Liver (tissue), 9 donors: Measurements from ENCODE around the gene RIT1. TPM values are rescaled to one million over a fixed set of nuclear protein-coding genes. Genes with fewer than 3 reads are reported as not detected.

Experiments used
- DNase-seq: peaks from one replicate; pipeline ENCODE4 v3.0.0-alpha.2; 2017; ENCODE audit warnings: low spot score
- H3K27ac ChIP-seq, 2 donors: one replicate each; pipeline ENCODE4 v1.7.0; 2013; ENCODE audit warnings: inconsistent platforms in 2 of 2, low read length in 2 of 2, control low read depth in 1 of 2, low read depth in 1 of 2, mild to moderate bottlenecking in 1 of 2
- H3K27me3 ChIP-seq, 4 donors: one replicate each; pipeline versions ENCODE4 v1.6.1 to v1.7.0; 2013; ENCODE audit warnings: low read length in 3 of 4, inconsistent platforms in 1 of 4, mild to moderate bottlenecking in 1 of 4, moderate library complexity in 1 of 4; ENCODE audit not compliant: control insufficient read depth in 4 of 4, insufficient read depth in 4 of 4
- H3K36me3 ChIP-seq, 4 donors: one replicate each; pipeline versions ENCODE4 v1.6.1 to v1.7.0; 2013; ENCODE audit warnings: low read length in 3 of 4, mild to moderate bottlenecking in 3 of 4, low read depth in 1 of 4, moderate library complexity in 1 of 4; ENCODE audit not compliant: control insufficient read depth in 4 of 4, insufficient read depth in 3 of 4
- H3K4me1 ChIP-seq, 4 donors: one replicate each; pipeline versions ENCODE4 v1.6.1 to v1.7.0; 2013; ENCODE audit warnings: low read length in 3 of 4, mild to moderate bottlenecking in 3 of 4, moderate library complexity in 1 of 4; ENCODE audit not compliant: control insufficient read depth in 4 of 4, insufficient read depth in 4 of 4
- H3K4me3 ChIP-seq, 3 donors: one replicate each; pipeline versions ENCODE4 v1.6.1 to v1.7.0; 2013; ENCODE audit warnings: low read length in 3 of 3, control low read depth in 1 of 3, low read depth in 1 of 3, mild to moderate bottlenecking in 1 of 3
- H3K9ac ChIP-seq, 2 donors: one replicate each; pipeline ENCODE4 v1.7.0; 2013; ENCODE audit warnings: low read length in 2 of 2, mild to moderate bottlenecking in 2 of 2, moderate library complexity in 2 of 2, control low read depth in 1 of 2, low read depth in 1 of 2
- H3K9me3 ChIP-seq, 4 donors: one replicate each; pipeline versions ENCODE4 v1.6.1 to v1.7.0; 2013; ENCODE audit warnings: low read length in 3 of 4; ENCODE audit not compliant: control insufficient read depth in 4 of 4
- ATF3 ChIP-seq: IDR thresholded peaks from 2 replicates; pipeline ENCODE4 v1.6.1; 2016; ENCODE audit warnings: antibody characterized with exemption
- EGR1 ChIP-seq, 2 donors: IDR thresholded peaks; 2 replicates each; pipeline ENCODE4 v1.6.1; 2016 to 2018; ENCODE audit warnings: antibody characterized with exemption in 2 of 2, low read depth in 2 of 2
- FOXA1 ChIP-seq: IDR thresholded peaks from 2 replicates; pipeline ENCODE4 v1.6.1; 2016; ENCODE audit warnings: antibody characterized with exemption
- FOXA2 ChIP-seq: IDR thresholded peaks from 2 replicates; pipeline ENCODE4 v1.6.1; 2016; ENCODE audit warnings: antibody characterized with exemption
- GABPA ChIP-seq, 2 donors: IDR thresholded peaks in 1 of 2; conservative IDR thresholded peaks in 1 of 2; 2 replicates each; pipeline ENCODE4 v1.6.1; 2016; ENCODE audit warnings: antibody characterized with exemption in 2 of 2, mild to moderate bottlenecking in 1 of 2, moderate library complexity in 1 of 2
- HNF4A ChIP-seq, 2 donors: conservative IDR thresholded peaks; 2 replicates each; pipeline ENCODE4 v1.6.1; 2016; ENCODE audit warnings: antibody characterized with exemption in 2 of 2, mild to moderate bottlenecking in 2 of 2
- HNF4G ChIP-seq: IDR thresholded peaks from 2 replicates; pipeline ENCODE4 v1.6.1; 2016; ENCODE audit warnings: antibody characterized with exemption
- JUND ChIP-seq, 2 donors: IDR thresholded peaks; 2 replicates each; pipeline ENCODE4 v1.6.1; 2016; ENCODE audit warnings: antibody characterized with exemption in 2 of 2
- MAX ChIP-seq: IDR thresholded peaks from 2 replicates; pipeline ENCODE4 v1.6.1; 2016; ENCODE audit warnings: antibody characterized with exemption
- NR2F2 ChIP-seq: IDR thresholded peaks from 2 replicates; pipeline ENCODE4 v1.6.1; 2016; ENCODE audit warnings: antibody characterized with exemption
- RAD21 ChIP-seq, 2 donors: IDR thresholded peaks; 2 replicates each; pipeline ENCODE4 v1.6.1; 2016; ENCODE audit warnings: antibody characterized with exemption in 2 of 2, mild to moderate bottlenecking in 2 of 2
- RXRA ChIP-seq, 2 donors: IDR thresholded peaks; 2 replicates each; pipeline ENCODE4 v1.6.1; 2017 to 2018; ENCODE audit warnings: antibody characterized with exemption in 2 of 2, mild to moderate bottlenecking in 1 of 2
- SP1 ChIP-seq: IDR thresholded peaks from 2 replicates; pipeline ENCODE4 v1.6.1; 2018; ENCODE audit warnings: antibody characterized with exemption, mild to moderate bottlenecking
- TAF1 ChIP-seq: conservative IDR thresholded peaks from 2 replicates; pipeline ENCODE4 v1.6.1; 2016; ENCODE audit warnings: antibody characterized with exemption, mild to moderate bottlenecking
- YY1 ChIP-seq: IDR thresholded peaks from 2 replicates; pipeline ENCODE4 v1.6.1; 2016; ENCODE audit warnings: antibody characterized with exemption, mild to moderate bottlenecking
- ZBTB33 ChIP-seq: IDR thresholded peaks from 2 replicates; pipeline ENCODE4 v1.6.1; 2016; ENCODE audit warnings: antibody characterized with exemption
- WGBS: extraction: QIAGEN DNeasy Blood & Tissue Kit; methylation state at CpG from one replicate; pipeline ENCODE4 v1.1.7; 2013; 5-methylcytosine and 5-hydroxymethylcytosine counted together
- polyA plus RNA-seq, 2 donors: library from polyadenylated mRNA; stranded (reverse) in 1 of 2; unstranded in 1 of 2; fragments of 200-250 nt in 1 of 2; fragments of >200 nt in 1 of 2; fragmentation: Nextera tagmentation in 1 of 2; extraction: Ambion mirVana in 1 of 2; gene quantifications; one replicate each; pipeline versions ENCODE4 v1.2.1 to v1.2.3, GENCODE V29; 2013 to 2015
- total RNA-seq, 2 donors: library from RNA; depleted of rRNA; stranded (reverse); fragments of >200 nt; gene quantifications; one replicate each; pipeline ENCODE4 v1.2.3, GENCODE V29; 2014
- TF ChIP-seq, protein P1 (sequence below): fragments of 150-350 bp; IDR thresholded peaks from 2 replicates; pipeline ENCODE4 v1.5.1; 2017; ENCODE audit warnings: improper control_type of control experiment, low read depth, low read length; ENCODE audit not compliant: missing input control
- TF ChIP-seq, protein P2 (sequence below): IDR thresholded peaks from 2 replicates; pipeline ENCODE4 v1.6.1; 2016; ENCODE audit warnings: antibody characterized with exemption, mild to moderate bottlenecking
- donor health status: healthy.
- donor health status: healthy.
- donor health status: healthy.
- donor health status: healthy.
- donor health status: healthy.

Gene RIT1
- total and polyA plus RNA-seq, 4 donors = 3.1 to 14.3 (median 8.1) TPM

DNA sequence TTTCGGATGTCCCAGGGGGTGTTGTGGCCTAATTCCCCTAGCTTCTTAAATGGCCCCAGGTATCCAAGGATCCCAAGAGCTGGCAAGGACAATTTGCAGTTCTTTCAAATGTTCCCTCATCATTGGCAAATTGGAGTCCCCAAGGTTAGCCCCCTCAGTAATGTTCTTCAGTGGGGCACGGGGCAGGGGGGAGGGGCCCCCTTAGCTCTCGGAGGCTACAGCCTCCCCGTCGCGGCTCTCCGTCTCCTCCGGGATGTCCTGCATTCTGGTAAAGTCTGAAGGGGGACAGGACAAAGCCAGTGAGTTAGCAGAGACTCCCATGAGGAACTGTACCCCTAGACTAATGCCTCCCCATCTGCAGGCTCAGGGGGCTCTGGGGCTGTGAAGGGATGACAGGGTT, 36.6 kb upstream of the RIT1 start:
- 94% methylated on average over 8 of the region's 8 CpGs for WGBS
- peaks cover 0 to 24% (median 13%) of the 10 kb centered on the region in 4 donors for H3K36me3 ChIP-seq
- TF ChIP-seq MAX = no peak
- TF ChIP-seq, protein P1, sequence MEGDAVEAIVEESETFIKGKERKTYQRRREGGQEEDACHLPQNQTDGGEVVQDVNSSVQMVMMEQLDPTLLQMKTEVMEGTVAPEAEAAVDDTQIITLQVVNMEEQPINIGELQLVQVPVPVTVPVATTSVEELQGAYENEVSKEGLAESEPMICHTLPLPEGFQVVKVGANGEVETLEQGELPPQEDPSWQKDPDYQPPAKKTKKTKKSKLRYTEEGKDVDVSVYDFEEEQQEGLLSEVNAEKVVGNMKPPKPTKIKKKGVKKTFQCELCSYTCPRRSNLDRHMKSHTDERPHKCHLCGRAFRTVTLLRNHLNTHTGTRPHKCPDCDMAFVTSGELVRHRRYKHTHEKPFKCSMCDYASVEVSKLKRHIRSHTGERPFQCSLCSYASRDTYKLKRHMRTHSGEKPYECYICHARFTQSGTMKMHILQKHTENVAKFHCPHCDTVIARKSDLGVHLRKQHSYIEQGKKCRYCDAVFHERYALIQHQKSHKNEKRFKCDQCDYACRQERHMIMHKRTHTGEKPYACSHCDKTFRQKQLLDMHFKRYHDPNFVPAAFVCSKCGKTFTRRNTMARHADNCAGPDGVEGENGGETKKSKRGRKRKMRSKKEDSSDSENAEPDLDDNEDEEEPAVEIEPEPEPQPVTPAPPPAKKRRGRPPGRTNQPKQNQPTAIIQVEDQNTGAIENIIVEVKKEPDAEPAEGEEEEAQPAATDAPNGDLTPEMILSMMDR = no peak
- no peak for TF ChIP-seq HNF4A (conservative IDR thresholded peaks at IDR 0.05)
- no peak for TF ChIP-seq GABPA (IDR thresholded peaks at IDR 0.05 in 1 of 2, conservative IDR thresholded peaks at IDR 0.05 in 1 of 2)
- TF ChIP-seq FOXA2 = no peak
- no peak for TF ChIP-seq JUND (IDR thresholded peaks at IDR 0.05)
- TF ChIP-seq HNF4G = no peak
- no peak for TF ChIP-seq RXRA (IDR thresholded peaks at IDR 0.05)
- no peak overlapping the region for H3K27ac ChIP-seq
- DNase-seq = no peak
- H3K9me3 ChIP-seq = no peaks in the 10 kb centered on the region
- H3K4me3 ChIP-seq = no peak overlapping the region
- no peak overlapping the region for H3K9ac ChIP-seq
- peaks cover 0 to 10% (median 0%) of the 10 kb centered on the region in 4 donors for H3K4me1 ChIP-seq
- no peaks in the 10 kb centered on the region for H3K27me3 ChIP-seq

- no peak for DNase-seq
- Histone ChIP-seq H3K4me3 (no peak overlapping the region), H3K4me1 (peaks cover 0 to 10% (median 0%) of the 10 kb centered on the region in 4 donors), H3K36me3 (peaks cover 0 to 19% (median 11%) of the 10 kb centered on the region in 4 donors), H3K27ac (no peak overlapping the region), H3K9me3 (no peaks in the 10 kb centered on the region), H3K27me3 (no peaks in the 10 kb centered on the region), H3K9ac (no peak overlapping the region)
- WGBS = 72% methylated on average over 4 of the region's 4 CpGs
- TF ChIP-seq ZBTB33 (no peak), YY1 (no peak), JUND (IDR thresholded peaks at IDR 0.05) (no peak), EGR1 (IDR thresholded peaks at IDR 0.05; ENCODE audit: low read depth in 2 of 2) (no peak), RXRA (IDR thresholded peaks at IDR 0.05) (no peak), TAF1 (no peak), FOXA1 (no peak), GABPA (IDR thresholded peaks at IDR 0.05 in 1 of 2, conservative IDR thresholded peaks at IDR 0.05 in 1 of 2) (no peak), FOXA2 (no peak), MAX (no peak), SP1 (no peak), RAD21 (IDR thresholded peaks at IDR 0.05) (no peak), HNF4A (conservative IDR thresholded peaks at IDR 0.05) (no peak), ATF3 (no peak), NR2F2 (no peak), HNF4G (no peak)
- TF ChIP-seq, protein P2, sequence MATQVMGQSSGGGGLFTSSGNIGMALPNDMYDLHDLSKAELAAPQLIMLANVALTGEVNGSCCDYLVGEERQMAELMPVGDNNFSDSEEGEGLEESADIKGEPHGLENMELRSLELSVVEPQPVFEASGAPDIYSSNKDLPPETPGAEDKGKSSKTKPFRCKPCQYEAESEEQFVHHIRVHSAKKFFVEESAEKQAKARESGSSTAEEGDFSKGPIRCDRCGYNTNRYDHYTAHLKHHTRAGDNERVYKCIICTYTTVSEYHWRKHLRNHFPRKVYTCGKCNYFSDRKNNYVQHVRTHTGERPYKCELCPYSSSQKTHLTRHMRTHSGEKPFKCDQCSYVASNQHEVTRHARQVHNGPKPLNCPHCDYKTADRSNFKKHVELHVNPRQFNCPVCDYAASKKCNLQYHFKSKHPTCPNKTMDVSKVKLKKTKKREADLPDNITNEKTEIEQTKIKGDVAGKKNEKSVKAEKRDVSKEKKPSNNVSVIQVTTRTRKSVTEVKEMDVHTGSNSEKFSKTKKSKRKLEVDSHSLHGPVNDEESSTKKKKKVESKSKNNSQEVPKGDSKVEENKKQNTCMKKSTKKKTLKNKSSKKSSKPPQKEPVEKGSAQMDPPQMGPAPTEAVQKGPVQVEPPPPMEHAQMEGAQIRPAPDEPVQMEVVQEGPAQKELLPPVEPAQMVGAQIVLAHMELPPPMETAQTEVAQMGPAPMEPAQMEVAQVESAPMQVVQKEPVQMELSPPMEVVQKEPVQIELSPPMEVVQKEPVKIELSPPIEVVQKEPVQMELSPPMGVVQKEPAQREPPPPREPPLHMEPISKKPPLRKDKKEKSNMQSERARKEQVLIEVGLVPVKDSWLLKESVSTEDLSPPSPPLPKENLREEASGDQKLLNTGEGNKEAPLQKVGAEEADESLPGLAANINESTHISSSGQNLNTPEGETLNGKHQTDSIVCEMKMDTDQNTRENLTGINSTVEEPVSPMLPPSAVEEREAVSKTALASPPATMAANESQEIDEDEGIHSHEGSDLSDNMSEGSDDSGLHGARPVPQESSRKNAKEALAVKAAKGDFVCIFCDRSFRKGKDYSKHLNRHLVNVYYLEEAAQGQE = no peak
- TF ChIP-seq, protein P1 = no peak
Observed at GRCh38 chr1:155947292-155947691, 36.1 kb upstream of the RIT1 start.
